ENCODE data around the gene HAUS5. TPM values are rescaled to one million over a fixed set of nuclear protein-coding genes. Genes with fewer than 3 reads are reported as not detected.

Gene HAUS5
- total RNA-seq, 2 donors from 2014 or later = 32.4 to 33.7 TPM

- Mint-ChIP-seq H3K4me3 (no peak overlapping the region), H3K4me1 (no peaks in the 10 kb centered on the region), H3K27ac (no peak overlapping the region), H3K36me3 (ENCODE audit: low read depth) (peaks cover 68% of the 10 kb centered on the region), H3K9me3 (no peaks in the 10 kb centered on the region), H3K27me3 (ENCODE audit: insufficient read depth) (no peaks in the 10 kb centered on the region)
- Histone ChIP-seq H3K27me3 (ENCODE audit: control insufficient read depth, insufficient read depth, low read length, poor library complexity, severe bottlenecking) (no peaks in the 10 kb centered on the region), H3K27ac (ENCODE audit: low read depth, low read length) (no peak overlapping the region), H3K9me3 (ENCODE audit: control insufficient read depth, low read length) (no peaks in the 10 kb centered on the region), H3K9ac (ENCODE audit: extremely low read depth, low read length, poor library complexity, severe bottlenecking) (no peak overlapping the region), H3K4me3 (ENCODE audit: low read length) (no peak overlapping the region), H3K4me1 (ENCODE audit: control insufficient read depth, insufficient read depth, low read length) (no peaks in the 10 kb centered on the region), H3K36me3 (ENCODE audit: control insufficient read depth, insufficient read depth, low read length) (peaks cover 55% of the 10 kb centered on the region)
- WGBS, 2 experiments (ENCODE audit: insufficient coverage in 1 of 2, insufficient read length in 1 of 2) = 94 to 96% methylated on average over 4 of the region's 4 CpGs
- no peak for TF ChIP-seq CTCF (conservative IDR thresholded peaks at IDR 0.05)
- no peak for DNase-seq
Measured at GRCh38 chr19:35655600-35655999, 43.1 kb downstream of the HAUS5 start.

GRCh38 chr19:35656700-35657099 is 44.2 kb downstream of the HAUS5 start:
- no peak for DNase-seq
- no peaks in the 10 kb centered on the region for H3K27me3 Mint-ChIP-seq (ENCODE audit: insufficient read depth)
- no peak for TF ChIP-seq CTCF (conservative IDR thresholded peaks at IDR 0.05)
- H3K27ac Mint-ChIP-seq = no peak overlapping the region
- no peak overlapping the region for H3K4me3 Mint-ChIP-seq
- no peaks in the 10 kb centered on the region for H3K9me3 Mint-ChIP-seq
- H3K27me3 ChIP-seq (ENCODE audit: control insufficient read depth, insufficient read depth, low read length, poor library complexity, severe bottlenecking) = no peaks in the 10 kb centered on the region
- H3K4me1 ChIP-seq (ENCODE audit: control insufficient read depth, insufficient read depth, low read length) = no peaks in the 10 kb centered on the region
- peaks cover 71% of the 10 kb centered on the region for H3K36me3 Mint-ChIP-seq (ENCODE audit: low read depth)
- H3K9ac ChIP-seq (ENCODE audit: extremely low read depth, low read length, poor library complexity, severe bottlenecking) = no peak overlapping the region
- peaks cover 47% of the 10 kb centered on the region for H3K36me3 ChIP-seq (ENCODE audit: control insufficient read depth, insufficient read depth, low read length)
- H3K4me1 Mint-ChIP-seq = no peaks in the 10 kb centered on the region
- WGBS, 2 experiments (ENCODE audit: insufficient coverage in 1 of 2, insufficient read length in 1 of 2) = 94 to 100% methylated on average over 2 to 5 of the region's 6 CpGs
- H3K4me3 ChIP-seq (ENCODE audit: low read length) = no peak overlapping the region
- H3K9me3 ChIP-seq (ENCODE audit: control insufficient read depth, low read length) = no peaks in the 10 kb centered on the region
- H3K27ac ChIP-seq (ENCODE audit: low read depth, low read length) = no peak overlapping the region

GRCh38 chr19:35657904-35658700 is 45.6 kb downstream of the HAUS5 start:
- H3K9ac ChIP-seq (ENCODE audit: extremely low read depth, low read length, poor library complexity, severe bottlenecking) = no peak overlapping the region
- no peaks in the 10 kb centered on the region for H3K4me1 Mint-ChIP-seq
- DNase-seq = no peak
- H3K36me3 Mint-ChIP-seq (ENCODE audit: low read depth) = peaks cover 78% of the 10 kb centered on the region
- no peak overlapping the region for H3K4me3 Mint-ChIP-seq
- peak; percentile 52 for TF ChIP-seq CTCF (conservative IDR thresholded peaks at IDR 0.05)
- no peaks in the 10 kb centered on the region for H3K27me3 ChIP-seq (ENCODE audit: control insufficient read depth, insufficient read depth, low read length, poor library complexity, severe bottlenecking)
- H3K4me3 ChIP-seq (ENCODE audit: low read length) = no peak overlapping the region
- 94 to 96% methylated on average over 12 to 15 of the region's 15 CpGs for WGBS, 2 experiments (ENCODE audit: insufficient coverage in 1 of 2, insufficient read length in 1 of 2)
- no peak overlapping the region for H3K27ac ChIP-seq (ENCODE audit: low read depth, low read length)
- H3K27me3 Mint-ChIP-seq (ENCODE audit: insufficient read depth) = no peaks in the 10 kb centered on the region
- peaks cover 44% of the 10 kb centered on the region for H3K36me3 ChIP-seq (ENCODE audit: control insufficient read depth, insufficient read depth, low read length)
- no peaks in the 10 kb centered on the region for H3K4me1 ChIP-seq (ENCODE audit: control insufficient read depth, insufficient read depth, low read length)
- H3K9me3 Mint-ChIP-seq = no peaks in the 10 kb centered on the region
- no peaks in the 10 kb centered on the region for H3K9me3 ChIP-seq (ENCODE audit: control insufficient read depth, low read length)
- no peak overlapping the region for H3K27ac Mint-ChIP-seq

Data from endodermal cell (in vitro differentiated cells).